CD4-positive, alpha-beta T cell (primary cell): ENCODE results near the gene MVD. TPM values are rescaled to one million over a fixed set of nuclear protein-coding genes. Genes with fewer than 3 reads are reported as not detected.
A peak's percentile ranks its signal among the peaks of the same experiment; 100 is the strongest.

Source experiments
- ATAC-seq: fragments of 200-7000 bp; cut with Tn5 transposase; one replicate; pipeline ENCODE4 v1.10.0; 2022; ENCODE audit warnings: mild to moderate bottlenecking; ENCODE audit not compliant: poor library complexity
- CTCF ChIA-PET: fragments of 350-600 bp; sonication (Branson Sonifier 250); formaldehyde crosslinking; loops from one replicate; lab custom pipeline; 2021; ENCODE audit warnings: antibody characterized with exemption, inconsistent platforms; lab: Charles Lee
- POLR2A ChIA-PET: fragments of 350-600 bp; sonication (Branson Sonifier 250); formaldehyde crosslinking; loops from one replicate; lab custom pipeline; 2021; ENCODE audit warnings: antibody characterized with exemption, inconsistent platforms; lab: Charles Lee
- DNase-seq, 14 experiments: peaks; one replicate each; pipeline ENCODE4 v3.0.0-alpha.2; 2013 to 2020; ENCODE audit warnings: mixed read lengths in 2 of 14
- H3K27ac ChIP-seq, 2 donors: one replicate each; pipeline versions ENCODE4 v1.5.1 to v1.7.0; 2013; ENCODE audit warnings: low read length in 2 of 2, low read depth in 1 of 2, mild to moderate bottlenecking in 1 of 2
- H3K27me3 ChIP-seq, 2 experiments: 1 replicate in 1 of 2; 2 replicates in 1 of 2; pipeline versions ENCODE4 v1.6.1 to v1.7.0; 2013; ENCODE audit warnings: low read length in 2 of 2, control low read depth in 1 of 2, mild to moderate bottlenecking in 1 of 2, moderate library complexity in 1 of 2; ENCODE audit not compliant: insufficient read depth in 2 of 2, control insufficient read depth in 1 of 2
- H3K36me3 ChIP-seq: one replicate; pipeline ENCODE4 v1.6.1; 2013; ENCODE audit warnings: low read length, control low read depth; ENCODE audit not compliant: insufficient read depth
- H3K4me1 ChIP-seq: one replicate; pipeline ENCODE4 v1.6.1; 2013; ENCODE audit warnings: low read length, control low read depth; ENCODE audit not compliant: insufficient read depth
- H3K4me3 ChIP-seq: one replicate; pipeline ENCODE4 v1.5.1; 2013; ENCODE audit warnings: mild to moderate bottlenecking, low read length, moderate library complexity
- H3K9me3 ChIP-seq, 2 experiments: 1 replicate in 1 of 2; 2 replicates in 1 of 2; pipeline versions ENCODE4 v1.6.1 to v1.7.0; 2013; ENCODE audit warnings: low read length in 2 of 2, mild to moderate bottlenecking in 2 of 2, control low read depth in 1 of 2, moderate library complexity in 1 of 2; ENCODE audit not compliant: control insufficient read depth in 1 of 2, insufficient read depth in 1 of 2
- H3K27ac Mint-ChIP-seq: one replicate; pipeline ENCODE4 v1.8.0; 2020; ENCODE audit warnings: mixed read lengths
- H3K27me3 Mint-ChIP-seq: one replicate; pipeline ENCODE4 v1.8.0; 2021; ENCODE audit warnings: mixed read lengths
- H3K36me3 Mint-ChIP-seq: one replicate; pipeline ENCODE4 v1.8.0; 2021; ENCODE audit warnings: low read depth, mixed read lengths
- H3K4me1 Mint-ChIP-seq: one replicate; pipeline ENCODE4 v1.8.0; 2021; ENCODE audit warnings: low read depth, mixed read lengths
- H3K4me3 Mint-ChIP-seq: one replicate; pipeline ENCODE4 v1.8.0; 2020; ENCODE audit warnings: mild to moderate bottlenecking, mixed read lengths
- H3K9me3 Mint-ChIP-seq: one replicate; pipeline ENCODE4 v1.8.0; 2020; ENCODE audit warnings: mixed read lengths
- intact Hi-C, 2 experiments: fragments of 100-400 bp; cut with DNase I in 1 of 2; cut with micrococcal nuclease in 1 of 2; formaldehyde crosslinking; loops; one replicate each; pipeline versions ENCODE4 v1.15.1 to v1.9.0; 2023 to 2025; cut with DNase I, micrococcal nuclease
- total RNA-seq, 174 experiments: library from RNA in 2 of 174; stranded (reverse) in 2 of 174; gene quantifications; one replicate each; pipeline ENCODE4 v1.2.3 and lab custom pipeline; 2021 to 2026
- TF ChIP-seq, protein P1 (sequence below): fragments of 200-600 bp; IDR thresholded peaks from one replicate; pipeline ENCODE4 v1.8.0; 2022; ENCODE audit warnings: antibody characterized with exemption, mild to moderate bottlenecking

MVD gene
- total RNA-seq, 2 experiments from 2014 or later, result 74.2 to 76.9 TPM

DNA sequence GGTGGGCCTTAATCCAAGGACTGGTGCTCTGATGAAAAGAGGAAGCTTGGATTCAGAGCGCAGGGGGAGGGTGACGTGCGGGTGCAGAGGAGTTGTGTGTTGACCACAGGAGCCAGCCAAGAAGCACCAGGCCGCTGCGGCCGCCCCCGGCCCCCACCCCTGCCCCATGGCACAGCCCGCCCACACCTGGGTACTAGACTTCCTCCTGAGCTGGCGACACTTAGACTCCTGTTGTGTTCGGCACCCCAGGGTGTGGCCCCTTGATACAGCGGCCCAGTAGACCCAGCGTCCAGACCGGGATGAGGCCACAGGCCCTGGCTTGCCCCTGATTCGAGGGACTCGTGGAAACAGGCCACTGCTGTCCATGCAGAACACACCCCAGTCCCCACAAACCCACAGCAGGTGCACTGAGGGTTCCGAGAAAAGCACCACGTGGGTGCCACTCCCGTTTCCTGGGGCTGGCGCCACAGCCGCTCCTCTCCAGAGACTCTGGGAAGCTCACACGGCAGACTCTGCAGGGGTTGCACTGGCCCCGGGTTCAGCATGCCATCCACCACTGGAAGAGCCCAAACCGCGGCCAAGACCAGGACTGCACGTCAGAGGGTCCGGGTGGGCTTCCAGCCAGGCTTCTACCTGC, 29.2 kb upstream of the MVD start:
- intact Hi-C loops, result no loop called here
- Mint-ChIP-seq H3K27me3 (no peaks in the 10 kb centered on the region), H3K4me3 (peak overlapping the region; percentile 74), H3K4me1 (peaks cover 51% of the 10 kb centered on the region), H3K36me3 (peaks cover 9% of the 10 kb centered on the region), H3K27ac (peak overlapping the region; percentile 87), H3K9me3 (no peaks in the 10 kb centered on the region)
- peak overlapping the region; percentile 62 to 64 for H3K27ac ChIP-seq
- ChIA-PET POLR2A (interaction anchor here (1.2 to 3.7 kb wide), 4 partner anchors 10 to 89 kb away, joined by 3 to 37 read pairs (median 5); partner anchors contain the start of genes CTU2 and RNF166), CTCF (no interaction called here)
- DNase-seq, result peak in 4 of 14 experiments; percentile 42 to 64 (median 58)
- ATAC-seq, result peak; percentile 55
- TF ChIP-seq, protein P1, sequence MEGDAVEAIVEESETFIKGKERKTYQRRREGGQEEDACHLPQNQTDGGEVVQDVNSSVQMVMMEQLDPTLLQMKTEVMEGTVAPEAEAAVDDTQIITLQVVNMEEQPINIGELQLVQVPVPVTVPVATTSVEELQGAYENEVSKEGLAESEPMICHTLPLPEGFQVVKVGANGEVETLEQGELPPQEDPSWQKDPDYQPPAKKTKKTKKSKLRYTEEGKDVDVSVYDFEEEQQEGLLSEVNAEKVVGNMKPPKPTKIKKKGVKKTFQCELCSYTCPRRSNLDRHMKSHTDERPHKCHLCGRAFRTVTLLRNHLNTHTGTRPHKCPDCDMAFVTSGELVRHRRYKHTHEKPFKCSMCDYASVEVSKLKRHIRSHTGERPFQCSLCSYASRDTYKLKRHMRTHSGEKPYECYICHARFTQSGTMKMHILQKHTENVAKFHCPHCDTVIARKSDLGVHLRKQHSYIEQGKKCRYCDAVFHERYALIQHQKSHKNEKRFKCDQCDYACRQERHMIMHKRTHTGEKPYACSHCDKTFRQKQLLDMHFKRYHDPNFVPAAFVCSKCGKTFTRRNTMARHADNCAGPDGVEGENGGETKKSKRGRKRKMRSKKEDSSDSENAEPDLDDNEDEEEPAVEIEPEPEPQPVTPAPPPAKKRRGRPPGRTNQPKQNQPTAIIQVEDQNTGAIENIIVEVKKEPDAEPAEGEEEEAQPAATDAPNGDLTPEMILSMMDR, result no peak
- no peaks in the 10 kb centered on the region for H3K27me3 ChIP-seq
- peak overlapping the region; percentile 21 for H3K4me3 ChIP-seq
- no peaks in the 10 kb centered on the region for H3K9me3 ChIP-seq
- H3K4me1 ChIP-seq, result peaks cover 88% of the 10 kb centered on the region
- peaks cover 23% of the 10 kb centered on the region for H3K36me3 ChIP-seq

DNA sequence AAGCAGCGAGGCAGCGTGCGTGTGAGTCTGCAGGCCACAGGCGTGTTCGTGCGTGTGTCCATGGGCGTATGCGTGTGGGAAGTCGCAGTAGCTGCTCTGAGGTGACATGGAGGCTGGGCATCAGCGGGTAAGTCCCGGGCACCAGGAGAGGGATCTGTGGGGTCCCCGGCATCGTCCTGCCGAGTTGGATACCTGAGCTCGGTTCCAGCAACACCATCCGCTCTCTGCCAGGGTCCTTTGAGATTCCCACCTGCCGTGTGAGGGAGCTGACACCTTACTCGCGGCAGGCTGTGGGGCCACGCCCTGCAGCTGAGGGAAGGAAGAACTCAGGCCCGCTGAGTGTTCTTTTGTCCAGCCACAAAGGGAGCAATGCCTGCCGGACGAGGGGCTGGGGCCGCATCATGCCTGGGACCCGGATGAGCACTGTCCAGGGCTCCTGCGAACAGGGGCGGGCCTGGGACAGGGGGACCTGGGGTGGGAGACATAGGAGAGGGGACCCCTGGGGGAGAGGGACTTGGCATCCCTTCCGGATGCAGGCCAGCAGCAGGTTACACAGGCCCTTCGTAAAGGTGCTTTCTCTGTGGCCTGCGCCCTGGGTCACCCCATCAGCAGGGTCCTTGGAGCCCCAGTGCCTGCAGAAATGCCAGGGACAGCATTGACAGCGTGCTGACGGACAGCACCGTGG, 28.4 kb upstream of the MVD start:
- Histone ChIP-seq H3K9me3 (no peaks in the 10 kb centered on the region), H3K27ac (peak overlapping the region; percentile 29 to 62), H3K27me3 (no peaks in the 10 kb centered on the region), H3K4me1 (peaks cover 88% of the 10 kb centered on the region), H3K4me3 (no peak overlapping the region), H3K36me3 (peaks cover 15% of the 10 kb centered on the region)
- ChIA-PET CTCF (no interaction called here), POLR2A (interaction anchor here (1.3 to 3.7 kb wide), 3 partner anchors 9 to 15 kb away, joined by 3 to 37 read pairs (median 6); partner anchors contain the start of genes CTU2 and RNF166)
- peaks cover 3% of the 10 kb centered on the region for H3K36me3 Mint-ChIP-seq
- TF ChIP-seq, protein P1, result no peak
- intact Hi-C loops, result no loop called here
- no peaks in the 10 kb centered on the region for H3K27me3 Mint-ChIP-seq
- H3K9me3 Mint-ChIP-seq, result no peaks in the 10 kb centered on the region
- DNase-seq, result peak in 1 of 14 experiments; percentile 30
- peaks cover 51% of the 10 kb centered on the region for H3K4me1 Mint-ChIP-seq
- ATAC-seq, result no peak
- H3K27ac Mint-ChIP-seq, result peak overlapping the region; percentile 87
- H3K4me3 Mint-ChIP-seq, result peak overlapping the region; percentile 71

DNA sequence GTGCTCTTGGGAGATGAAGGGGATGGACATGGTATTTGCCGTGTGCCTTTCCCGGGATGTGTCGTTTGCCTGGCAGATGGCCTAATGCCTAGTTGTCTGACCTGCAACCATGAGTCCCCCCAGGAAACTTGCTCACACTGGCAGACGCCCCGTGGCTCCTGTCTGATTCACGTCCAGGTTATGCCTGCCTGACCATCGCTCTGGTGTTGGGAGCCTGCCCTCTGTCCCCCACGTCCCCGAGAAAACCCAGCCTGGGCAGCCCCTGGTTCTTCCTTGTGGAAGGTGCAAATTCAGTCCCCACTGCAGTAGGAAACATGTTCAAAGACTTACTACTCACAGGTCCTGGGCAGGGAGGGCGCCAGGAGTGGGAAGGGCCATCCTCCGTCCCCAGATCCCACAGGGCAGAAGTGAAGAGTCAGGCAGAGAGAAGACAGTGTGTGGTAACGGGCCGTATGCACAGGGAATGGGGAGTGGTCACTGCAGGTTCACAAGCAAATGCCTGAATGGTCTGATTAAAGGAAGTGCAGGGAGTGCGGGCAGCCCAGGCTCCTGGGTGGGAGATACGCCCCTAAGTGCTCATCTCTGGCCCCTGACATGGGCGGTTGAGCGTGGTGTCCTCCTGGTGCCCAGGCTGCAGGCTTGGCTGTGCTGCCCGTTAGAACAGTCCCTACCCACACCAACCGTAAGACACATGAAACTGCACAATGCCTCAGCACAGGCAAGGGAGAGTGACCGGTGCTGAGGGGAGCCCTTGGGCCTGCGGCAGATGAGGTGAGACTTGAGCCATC, 27.6 kb upstream of the MVD start:
- peak overlapping the region; percentile 73 for H3K27ac Mint-ChIP-seq
- Histone ChIP-seq H3K36me3 (peaks cover 8% of the 10 kb centered on the region), H3K4me3 (no peak overlapping the region), H3K27ac (peak overlapping the region in 1 of 2 donors; percentile 29), H3K27me3 (no peaks in the 10 kb centered on the region), H3K4me1 (peaks cover 85% of the 10 kb centered on the region), H3K9me3 (no peaks in the 10 kb centered on the region)
- ATAC-seq (no peak), DNase-seq (no peak)
- peaks cover 3% of the 10 kb centered on the region for H3K36me3 Mint-ChIP-seq
- no peaks in the 10 kb centered on the region for H3K9me3 Mint-ChIP-seq
- intact Hi-C loops, result no loop called here
- ChIA-PET POLR2A (interaction anchor here (3.7 kb wide), 1 partner anchor 12 kb away, joined by 37 read pairs; no protein-coding TSS in a partner anchor), CTCF (no interaction called here)
- peak overlapping the region; percentile 71 for H3K4me3 Mint-ChIP-seq
- peaks cover 51% of the 10 kb centered on the region for H3K4me1 Mint-ChIP-seq
- TF ChIP-seq, protein P1, result no peak
- no peaks in the 10 kb centered on the region for H3K27me3 Mint-ChIP-seq
